IMR-90 (cell line): ENCODE measurements around the gene POLR2F. TPM values are rescaled to one million over a fixed set of nuclear protein-coding genes. Genes with fewer than 3 reads are reported as not detected.

Experiments used
- ATAC-seq: fragments of 200-7000 bp; cut with Tn5 transposase; 2 replicates; pipeline ENCODE4 v1.9.1; 2020; ENCODE audit warnings: low read depth, mild to moderate bottlenecking, moderate library complexity
- BruUV-seq: library from RNA; stranded (reverse); fragments of 400-500 nt; replicated peaks from 2 replicates; lab custom pipeline; 2021; lab: Mats Ljungman, UMichigan
- CTCF ChIA-PET: fragments of 300-600 bp; formaldehyde crosslinking; extraction: SDS; loops from one replicate; lab custom pipeline; 2021; ENCODE audit warnings: antibody characterized with exemption; lab: Yijun Ruan, JAX
- POLR2A ChIA-PET: fragments of 300-600 bp; sonication (Branson Sonifier 250); formaldehyde crosslinking; loops from one replicate; lab custom pipeline; 2022; ENCODE audit warnings: antibody characterized with exemption; ENCODE audit not compliant: unreplicated experiment; lab: Charles Lee
- DNase-seq: peaks from one replicate; pipeline ENCODE4 v3.0.0; 2013
- H2AFZ ChIP-seq: replicated peaks from 2 replicates; pipeline ENCODE3; 2013; ENCODE audit warnings: low read length, mild to moderate bottlenecking; ENCODE audit not compliant: poor library complexity
- H2AK5ac ChIP-seq: 2 replicates; pipeline ENCODE4 v1.6.1; 2013; ENCODE audit warnings: low read depth, low read length, inconsistent platforms
- H2AK9ac ChIP-seq: replicated peaks from 2 replicates; pipeline ENCODE3; 2013; ENCODE audit warnings: mild to moderate bottlenecking, low read depth, low read length, moderate library complexity; ENCODE audit not compliant: poor library complexity
- H2BK120ac ChIP-seq: 2 replicates; pipeline ENCODE4 v1.6.1; 2013; ENCODE audit warnings: low read depth, low read length, inconsistent platforms
- H2BK15ac ChIP-seq: 3 replicates; pipeline ENCODE4 v1.6.1; 2013; ENCODE audit warnings: low read depth, low read length, inconsistent platforms
- H2BK20ac ChIP-seq: 2 replicates; pipeline ENCODE4 v1.6.1; 2013; ENCODE audit warnings: low read depth, mild to moderate bottlenecking, inconsistent platforms, low read length, moderate library complexity
- H2BK5ac ChIP-seq: 2 replicates; pipeline ENCODE4 v1.6.1; 2013; ENCODE audit warnings: mild to moderate bottlenecking, low read depth, low read length, inconsistent platforms; ENCODE audit not compliant: poor library complexity, severe bottlenecking
- H3K14ac ChIP-seq: replicated peaks from 2 replicates; pipeline ENCODE4 v1.6.1; 2013; ENCODE audit warnings: low read depth, low read length, inconsistent platforms
- H3K18ac ChIP-seq: 2 replicates; pipeline ENCODE4 v1.6.1; 2013; ENCODE audit warnings: low read depth, low read length, control low read depth
- H3K23ac ChIP-seq: 2 replicates; pipeline ENCODE4 v1.6.1; 2013; ENCODE audit warnings: low read depth, low read length, inconsistent platforms
- H3K27ac ChIP-seq: 2 replicates; pipeline ENCODE4 v1.5.1; 2013; ENCODE audit warnings: mild to moderate bottlenecking, control low read depth, low read length; ENCODE audit not compliant: insufficient read depth
- H3K27me3 ChIP-seq: 2 replicates; pipeline ENCODE4 v1.6.1; 2013; ENCODE audit warnings: low read length; ENCODE audit not compliant: control insufficient read depth, insufficient read depth
- H3K36me3 ChIP-seq: 2 replicates; pipeline ENCODE4 v1.6.1; 2013; ENCODE audit warnings: low read length, mixed read lengths; ENCODE audit not compliant: control insufficient read depth, insufficient read depth
- H3K4ac ChIP-seq: 2 replicates; pipeline ENCODE4 v1.6.1; 2013; ENCODE audit warnings: low read depth, low read length, inconsistent platforms
- H3K4me1 ChIP-seq: 2 replicates; pipeline ENCODE4 v1.6.1; 2013; ENCODE audit warnings: low read length, mixed read lengths; ENCODE audit not compliant: control insufficient read depth, insufficient read depth
- H3K4me2 ChIP-seq: 2 replicates; pipeline ENCODE4 v1.6.1; 2013; ENCODE audit warnings: low read depth, mild to moderate bottlenecking, control low read depth, low read length, moderate library complexity
- H3K4me3 ChIP-seq: 2 replicates; pipeline ENCODE4 v1.5.1; 2013; ENCODE audit warnings: low read depth, mild to moderate bottlenecking, control low read depth, low read length, moderate library complexity; ENCODE audit not compliant: insufficient read depth
- H3K56ac ChIP-seq: 2 replicates; pipeline ENCODE4 v1.6.1; 2013; ENCODE audit warnings: low read length, inconsistent platforms; ENCODE audit not compliant: insufficient read depth; ENCODE audit errors: extremely low read depth
- H3K79me1 ChIP-seq, 2 experiments: 2 replicates each; pipeline ENCODE4 v1.6.1; 2013; ENCODE audit warnings: low read length in 2 of 2, inconsistent platforms in 1 of 2, low read depth in 1 of 2
- H3K9ac ChIP-seq: 2 replicates; pipeline ENCODE4 v1.6.1; 2013; ENCODE audit warnings: low read depth, low read length, control low read depth
- H3K9me1 ChIP-seq: 2 replicates; pipeline ENCODE4 v1.6.1; 2013; ENCODE audit warnings: low read length, inconsistent platforms; ENCODE audit not compliant: insufficient read depth
- H3K9me3 ChIP-seq: 2 replicates; pipeline ENCODE4 v1.6.1; 2013; ENCODE audit warnings: low read length; ENCODE audit not compliant: control insufficient read depth, insufficient read depth
- H4K20me1 ChIP-seq: 2 replicates; pipeline ENCODE4 v1.6.1; 2013; ENCODE audit warnings: low read length, inconsistent platforms; ENCODE audit not compliant: insufficient read depth
- H4K5ac ChIP-seq: 2 replicates; pipeline ENCODE4 v1.6.1; 2013; ENCODE audit warnings: mild to moderate bottlenecking, low read depth, low read length, control low read depth
- H4K8ac ChIP-seq, 2 experiments: 2 replicates each; pipeline ENCODE4 v1.6.1; 2013; ENCODE audit warnings: low read depth in 2 of 2, low read length in 2 of 2, control low read depth in 1 of 2, inconsistent platforms in 1 of 2
- H4K91ac ChIP-seq: 2 replicates; pipeline ENCODE4 v1.6.1; 2013; ENCODE audit warnings: low read depth, low read length, inconsistent platforms; ENCODE audit not compliant: insufficient read depth
- CHD1 ChIP-seq: IDR thresholded peaks from 2 replicates; pipeline ENCODE4 v1.6.1; 2012; ENCODE audit warnings: low read depth, low read length, improper control_type of control experiment
- FOS ChIP-seq: fragments of 150-350 bp; IDR thresholded peaks from 2 replicates; pipeline ENCODE4 v1.6.1; 2016; ENCODE audit warnings: low read depth, low read length
- MAFK ChIP-seq: IDR thresholded peaks from 2 replicates; pipeline ENCODE4 v1.6.1; 2012; ENCODE audit warnings: low read depth, low read length, improper control_type of control experiment
- MAZ ChIP-seq: IDR thresholded peaks from 2 replicates; pipeline ENCODE4 v1.6.1; 2012; ENCODE audit warnings: low read depth, mild to moderate bottlenecking, low read length, improper control_type of control experiment, moderate library complexity, borderline replicate concordance
- MXI1 ChIP-seq: IDR thresholded peaks from 2 replicates; pipeline ENCODE4 v1.6.1; 2012; ENCODE audit warnings: low read depth, mild to moderate bottlenecking, low read length, moderate library complexity, borderline replicate concordance
- NFE2L2 ChIP-seq: fragments of 150-350 bp; IDR thresholded peaks from 2 replicates; pipeline ENCODE4 v1.6.1; 2016; ENCODE audit warnings: low read depth, mild to moderate bottlenecking, low read length
- POLR2A ChIP-seq: IDR thresholded peaks from 2 replicates; pipeline ENCODE4 v1.6.1; 2012; ENCODE audit warnings: mild to moderate bottlenecking, low read depth, low read length
- RFX5 ChIP-seq: IDR thresholded peaks from 2 replicates; pipeline ENCODE4 v1.8.0; 2012; ENCODE audit warnings: low read depth, mild to moderate bottlenecking, low read length, moderate library complexity
- SMC3 ChIP-seq: fragments of 150-350 bp; IDR thresholded peaks from 2 replicates; pipeline ENCODE4 v1.6.1; 2016; ENCODE audit warnings: low read depth, mild to moderate bottlenecking, antibody characterized with exemption, low read length, moderate library complexity
- WGBS, 2 experiments: methylation state at CpG; one replicate each; pipeline versions ENCODE4 v1.1.5 to v1.1.7; 2013; ENCODE audit warnings: missing lambda C conversion rate in 2 of 2; ENCODE audit not compliant: insufficient read length in 1 of 2; ENCODE audit errors: extremely low coverage in 2 of 2; 5-methylcytosine and 5-hydroxymethylcytosine counted together
- dilution Hi-C: fragments of 300-500 bp; cut with HindIII; formaldehyde crosslinking; loops from one replicate; pipeline ENCODE4 v1.14.3; 2018; ENCODE audit warnings: low sequenced_read_pairs; ENCODE audit not compliant: unreplicated experiment
- in situ Hi-C: fragments of 300-500 bp; cut with MboI; formaldehyde crosslinking; loops from 3 replicates; pipeline ENCODE4 v1.14.3; 2019; ENCODE audit warnings: low sequenced_read_pairs, inconsistent platforms, mixed read lengths
- intact Hi-C: fragments of 100-400 bp; cut with micrococcal nuclease; formaldehyde crosslinking; loops from 2 replicates; pipeline ENCODE4 v1.10.0; 2022
- polyA plus RNA-seq, 3 experiments: library from polyadenylated mRNA; depleted of rRNA; stranded (reverse); fragments of >200 nt; gene quantifications; 2 replicates each; pipeline ENCODE4 v1.2.3, GENCODE V29; 2012; ENCODE audit warnings: low replicate concordance in 1 of 3
- total RNA-seq: library from RNA; depleted of rRNA; stranded (reverse); fragments of >200 nt; gene quantifications from 2 replicates; pipeline ENCODE4 v1.2.3, GENCODE V29; 2012
- TF ChIP-seq, protein P1 (sequence below): fragments of 150-350 bp; IDR thresholded peaks from 2 replicates; pipeline ENCODE4 v1.6.1; 2016; ENCODE audit warnings: low read depth, mild to moderate bottlenecking, low read length, moderate library complexity, borderline replicate concordance
- TF ChIP-seq, protein P2 (sequence below): conservative IDR thresholded peaks from 2 replicates; pipeline ENCODE4 v1.5.1; 2012; ENCODE audit warnings: mild to moderate bottlenecking, low read depth, low read length, improper control_type of control experiment

POLR2F gene
- total and polyA plus RNA-seq, 2 of the 4 experiments (the other 2 are of a cell fraction), result 26.0 to 147 TPM

- TF ChIP-seq CHD1 (no peak), MAFK (no peak)
These were observed 20.5 kb upstream of the POLR2F start (continued) for GRCh38 chr22:37932821-37933578.

- Histone ChIP-seq H4K5ac (peak overlapping the region; percentile 10; the same call in 1 of the 2 replicates), H3K4me3 (no peak overlapping the region), H3K27ac (peak overlapping the region; percentile 48), H2AK5ac (peak overlapping the region; percentile 95), H3K36me3 (peaks cover 38% of the 10 kb centered on the region), H3K4me2 (0 out of 2 replicates have a peak overlapping the region, but pooled peaks have one; percentile 37), H3K14ac (peak overlapping the region; percentile 80), H2BK20ac (0 out of 2 replicates have a peak overlapping the region, but pooled peaks have one; percentile 65), H2BK15ac (peak overlapping the region; percentile 43; the same call in 1 of the 3 replicates), H3K23ac (0 out of 2 replicates have a peak overlapping the region, but pooled peaks have one; percentile 33), H4K8ac (peak overlapping the region in 1 of 2 experiments; percentile 81; a peak in 2 of 4 replicates), H3K56ac (no peak overlapping the region), H3K18ac (no peak overlapping the region), H3K4ac (peak overlapping the region; percentile 66), H3K79me1 (peaks cover 3 to 40% of the 10 kb centered on the region in 2 experiments; a peak in 3 of 4 replicates), H2AK9ac (peak overlapping the region; percentile 89), H2BK5ac (peak overlapping the region; percentile 56), H4K20me1 (peaks cover 31% of the 10 kb centered on the region), H2AFZ (peak overlapping the region; percentile 72), H3K9me1 (peaks cover 8% of the 10 kb centered on the region), H3K4me1 (peaks cover 16% of the 10 kb centered on the region), H3K27me3 (no peaks in the 10 kb centered on the region), H3K9ac (peak overlapping the region; percentile 31; the same call in 1 of the 2 replicates), H2BK120ac (peak overlapping the region; percentile 55), H3K9me3 (no peaks in the 10 kb centered on the region), H4K91ac (peak overlapping the region; percentile 75)
- ATAC-seq (peak; percentile 99), DNase-seq (peak; percentile 86)
- WGBS, 2 experiments, result 4% methylated on average over 5 of the region's 13 CpGs; no CpG with 5 or more reads in 1 of the 2 experiments
- no TSS peak for BruUV-seq
- in situ Hi-C loops (no loop called here), intact Hi-C loops (loop anchor here (1.0 to 5.0 kb wide), 3 partner anchors 29 to 117 kb away; no protein-coding TSS in a partner anchor), dilution Hi-C loops (no loop called here)
- ChIA-PET CTCF (interaction anchor here (0.5 to 0.9 kb wide), 4 partner anchors 32 to 48 kb away, joined by 3 to 7 read pairs (median 4); no protein-coding TSS in a partner anchor), POLR2A (no interaction called here)
- no peak for TF ChIP-seq POLR2A
- no peak for TF ChIP-seq MAFK
- TF ChIP-seq NFE2L2, result no peak
- peak; percentile 73 for TF ChIP-seq SMC3
- no peak for TF ChIP-seq CHD1
- peak; percentile 43; the same call in 1 of the 2 replicates for TF ChIP-seq MXI1
- TF ChIP-seq, protein P1, sequence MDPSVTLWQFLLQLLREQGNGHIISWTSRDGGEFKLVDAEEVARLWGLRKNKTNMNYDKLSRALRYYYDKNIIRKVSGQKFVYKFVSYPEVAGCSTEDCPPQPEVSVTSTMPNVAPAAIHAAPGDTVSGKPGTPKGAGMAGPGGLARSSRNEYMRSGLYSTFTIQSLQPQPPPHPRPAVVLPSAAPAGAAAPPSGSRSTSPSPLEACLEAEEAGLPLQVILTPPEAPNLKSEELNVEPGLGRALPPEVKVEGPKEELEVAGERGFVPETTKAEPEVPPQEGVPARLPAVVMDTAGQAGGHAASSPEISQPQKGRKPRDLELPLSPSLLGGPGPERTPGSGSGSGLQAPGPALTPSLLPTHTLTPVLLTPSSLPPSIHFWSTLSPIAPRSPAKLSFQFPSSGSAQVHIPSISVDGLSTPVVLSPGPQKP, result no peak
- TF ChIP-seq, protein P2, sequence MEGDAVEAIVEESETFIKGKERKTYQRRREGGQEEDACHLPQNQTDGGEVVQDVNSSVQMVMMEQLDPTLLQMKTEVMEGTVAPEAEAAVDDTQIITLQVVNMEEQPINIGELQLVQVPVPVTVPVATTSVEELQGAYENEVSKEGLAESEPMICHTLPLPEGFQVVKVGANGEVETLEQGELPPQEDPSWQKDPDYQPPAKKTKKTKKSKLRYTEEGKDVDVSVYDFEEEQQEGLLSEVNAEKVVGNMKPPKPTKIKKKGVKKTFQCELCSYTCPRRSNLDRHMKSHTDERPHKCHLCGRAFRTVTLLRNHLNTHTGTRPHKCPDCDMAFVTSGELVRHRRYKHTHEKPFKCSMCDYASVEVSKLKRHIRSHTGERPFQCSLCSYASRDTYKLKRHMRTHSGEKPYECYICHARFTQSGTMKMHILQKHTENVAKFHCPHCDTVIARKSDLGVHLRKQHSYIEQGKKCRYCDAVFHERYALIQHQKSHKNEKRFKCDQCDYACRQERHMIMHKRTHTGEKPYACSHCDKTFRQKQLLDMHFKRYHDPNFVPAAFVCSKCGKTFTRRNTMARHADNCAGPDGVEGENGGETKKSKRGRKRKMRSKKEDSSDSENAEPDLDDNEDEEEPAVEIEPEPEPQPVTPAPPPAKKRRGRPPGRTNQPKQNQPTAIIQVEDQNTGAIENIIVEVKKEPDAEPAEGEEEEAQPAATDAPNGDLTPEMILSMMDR, result peak; percentile 99
- TF ChIP-seq MAZ, result peak; percentile 62; the same call in 1 of the 2 replicates
- no peak for TF ChIP-seq RFX5
- peak; percentile 89 for TF ChIP-seq FOS
These were observed 19.7 kb upstream of the POLR2F start for GRCh38 chr22:37933711-37934376.
